ENCODE results near the gene DENND2C.

Gene DENND2C

GRCh38 chr1:114669562-114670082 is at the start of gene DENND2C:
DENND2C (minus strand) TSS chr1:114670049; CDS start chr1:114625984, 44,065 bp downstream.
- DNase-seq: no peak

GRCh38 chr1:114719424-114719787 is 49.6 kb upstream of the DENND2C start:
- DNase-seq: peak; percentile 26

GRCh38 chr1:114718661-114719423 is 49.0 kb upstream of the DENND2C start:
- DNase-seq: peak; percentile 49

DNA sequence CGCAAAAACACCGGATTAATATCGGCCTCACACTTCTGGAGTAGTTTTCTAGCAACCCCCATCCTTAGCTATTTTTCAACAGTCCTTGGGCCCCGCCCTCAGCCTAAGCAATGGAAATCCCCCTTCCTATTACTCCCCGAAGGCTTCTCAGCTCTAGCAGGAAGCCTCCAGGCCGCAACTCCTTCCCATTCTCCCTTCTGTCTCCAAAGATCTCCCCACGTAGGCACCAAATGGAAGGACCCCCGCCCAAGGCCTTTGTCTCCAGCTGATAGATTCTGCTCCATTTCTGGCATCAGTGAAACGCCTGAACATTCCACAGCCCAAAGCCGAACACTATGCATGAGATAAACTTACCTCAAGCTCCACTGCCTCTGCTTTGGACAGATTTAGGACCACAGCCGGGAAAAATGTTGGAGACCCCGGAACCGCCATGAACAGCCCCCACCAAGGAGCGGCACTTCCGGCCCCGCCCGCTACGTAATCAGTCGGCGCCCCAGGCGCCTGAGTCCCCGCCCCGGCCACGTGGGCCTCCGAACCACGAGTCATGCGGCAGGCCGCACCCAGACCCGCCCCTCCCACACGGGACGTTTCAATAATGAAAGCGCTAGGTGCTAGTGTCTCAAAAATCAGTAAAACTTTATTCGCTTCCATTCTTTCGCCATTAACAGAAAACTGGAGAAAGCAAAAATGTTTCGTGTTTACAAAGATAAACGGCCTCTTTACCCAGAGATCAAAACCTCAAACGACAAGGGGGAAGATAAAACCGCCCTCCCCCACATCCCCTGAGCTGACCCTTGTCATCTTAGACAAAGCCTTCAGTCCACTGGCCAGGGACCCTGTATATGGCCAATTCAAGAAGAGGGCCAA is 46.7 kb upstream of the DENND2C start, which contains the start of gene NRAS:
Gene NRAS, minus strand, starts transcription at position 468 of the 867 bp plus-strand sequence. CDS start 611 bp downstream, outside the sequence.
- peak; percentile 90 for DNase-seq

DNA sequence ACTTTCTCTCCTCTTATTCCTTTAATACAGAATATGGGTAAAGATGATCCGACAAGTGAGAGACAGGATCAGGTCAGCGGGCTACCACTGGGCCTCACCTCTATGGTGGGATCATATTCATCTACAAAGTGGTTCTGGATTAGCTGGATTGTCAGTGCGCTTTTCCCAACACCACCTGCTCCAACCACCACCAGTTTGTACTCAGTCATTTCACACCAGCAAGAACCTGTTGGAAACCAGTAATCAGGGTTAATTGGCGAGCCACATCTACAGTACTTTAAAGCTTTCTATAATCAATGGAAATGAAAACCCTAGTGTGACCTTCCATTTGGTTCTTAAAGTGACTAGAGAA is 46.1 kb upstream of the DENND2C start:
- DNase-seq: peak; percentile 4

GRCh38 chr1:114712977-114713376 is 43.1 kb upstream of the DENND2C start:
- DNase-seq: no peak

GRCh38 chr1:114710360-114710759 is 40.5 kb upstream of the DENND2C start:
- no peak for DNase-seq

- DNase-seq: no peak
Observed at GRCh38 chr1:114707604-114708003, 37.8 kb upstream of the DENND2C start.

- DNase-seq: no peak
Observed at GRCh38 chr1:114703242-114703641, 33.4 kb upstream of the DENND2C start.

GRCh38 chr1:114702737-114703136 is 32.9 kb upstream of the DENND2C start:
- no peak for DNase-seq

DNA sequence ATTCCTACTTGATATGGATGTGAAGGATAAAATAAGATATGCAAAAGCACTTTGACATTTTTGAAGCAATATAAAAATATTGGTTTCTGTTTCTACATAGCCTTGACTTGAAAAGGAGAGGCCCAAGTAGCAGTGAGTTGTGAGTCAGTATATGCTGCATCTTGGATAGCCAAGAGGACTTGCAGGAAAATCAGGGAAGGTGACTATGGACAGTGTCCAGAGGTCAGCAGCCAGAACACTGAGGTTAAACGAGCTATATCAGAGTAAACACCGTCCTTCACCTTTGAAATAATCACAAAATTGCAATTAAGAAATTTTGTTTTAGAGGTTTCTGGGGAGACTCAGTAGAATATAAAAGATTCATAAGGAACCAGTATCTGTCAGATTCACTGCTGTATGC is 32.1 kb upstream of the DENND2C start:
- no peak for DNase-seq

GRCh38 chr1:114700036-114700600 is 30.3 kb upstream of the DENND2C start:
- no peak for DNase-seq

- DNase-seq: no peak
Observed at GRCh38 chr1:114696810-114697209, 27.0 kb upstream of the DENND2C start.

DNA sequence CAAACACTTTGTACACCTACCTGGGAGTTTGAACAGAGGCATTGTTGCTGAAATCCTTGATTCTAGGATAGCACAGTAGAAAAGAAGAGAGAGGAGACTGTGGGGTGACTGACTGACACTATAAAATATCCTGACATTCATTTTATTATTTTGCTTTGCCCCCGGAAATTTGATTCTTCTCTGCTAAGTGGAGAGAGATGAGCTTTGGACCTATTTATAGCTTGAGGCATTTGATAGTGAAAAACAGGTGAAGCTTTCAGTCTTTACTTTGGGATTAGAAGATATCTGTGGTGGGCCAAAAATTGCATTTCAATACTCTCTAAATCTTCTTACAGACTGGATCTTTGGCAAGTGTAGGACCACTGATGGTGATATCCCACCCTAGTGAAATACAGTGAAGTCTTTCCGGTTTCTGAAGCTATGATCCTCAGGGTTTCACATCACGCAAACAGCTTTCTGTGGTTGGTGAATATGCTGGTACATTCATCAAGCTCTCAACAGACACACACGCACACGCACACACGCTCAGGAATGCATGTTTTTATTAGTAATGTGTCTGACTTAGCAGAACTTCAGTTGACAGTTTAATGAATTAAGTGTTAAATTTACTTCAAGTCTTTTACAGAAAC is 25.7 kb upstream of the DENND2C start, which contains the start of gene AMPD1:
Gene AMPD1, minus strand, starts transcription at position 117 of the 629 bp plus-strand sequence. Its CDS starts 75 bp downstream, at position 42.
- DNase-seq: peak; percentile 40

DNA sequence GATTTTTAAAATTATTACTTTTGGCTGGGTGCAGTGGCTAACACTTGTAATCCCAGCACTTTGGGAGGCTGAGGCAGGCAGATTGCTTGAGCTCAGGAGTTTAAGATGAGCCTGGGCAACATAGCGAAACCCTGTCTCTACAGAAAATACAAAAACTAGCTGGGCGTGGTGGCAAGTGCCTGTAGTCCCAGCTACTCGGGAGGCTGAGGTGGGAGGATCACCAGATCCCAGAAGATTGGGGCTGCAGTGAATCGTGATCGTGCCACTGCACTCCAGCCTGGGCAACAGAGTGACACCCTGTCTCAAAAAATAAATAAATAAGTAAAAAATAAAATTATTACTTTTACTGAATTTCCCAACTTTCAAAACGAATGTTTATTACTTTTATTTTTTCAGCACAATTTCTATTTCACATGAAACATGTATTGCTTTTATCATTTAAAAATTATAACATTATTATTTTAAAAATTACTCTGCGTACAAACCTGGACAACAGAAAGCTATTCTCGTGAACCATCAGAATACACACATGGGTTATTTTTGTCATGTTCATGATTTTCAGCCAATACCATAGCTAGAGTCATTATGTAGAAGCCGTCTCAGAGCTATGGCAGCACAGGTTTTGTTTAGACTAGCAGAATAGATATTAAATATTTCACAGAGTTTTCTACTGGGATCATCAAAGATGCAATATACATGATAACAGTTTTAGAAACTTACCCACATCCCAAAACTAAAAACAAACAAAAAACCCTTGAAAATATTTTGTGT is 24.9 kb upstream of the DENND2C start:
- DNase-seq: no peak

GRCh38 chr1:114692947-114693346 is 23.1 kb upstream of the DENND2C start:
- no peak for DNase-seq

DNA sequence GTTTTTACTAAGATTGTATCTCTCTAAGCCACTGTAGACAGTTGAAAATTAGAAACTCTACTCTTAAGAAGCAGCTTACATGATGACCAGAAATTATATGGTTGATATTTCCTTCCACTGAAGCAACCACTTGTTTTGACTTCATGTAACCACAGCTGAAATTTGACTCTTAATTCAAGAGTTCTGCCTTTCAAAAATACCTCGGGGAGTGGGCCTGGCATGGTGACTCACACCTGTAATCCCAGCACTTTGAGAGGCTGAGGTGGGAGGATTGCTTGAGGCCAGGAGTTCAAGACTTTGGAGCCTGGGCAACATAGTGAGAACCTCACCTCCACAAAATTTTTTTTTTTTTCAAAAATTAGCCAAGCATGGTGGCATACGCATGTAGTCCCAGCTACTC is 21.2 kb upstream of the DENND2C start:
- no peak for DNase-seq

GRCh38 chr1:114690148-114690547 is 20.3 kb upstream of the DENND2C start:
- DNase-seq: no peak

DNA sequence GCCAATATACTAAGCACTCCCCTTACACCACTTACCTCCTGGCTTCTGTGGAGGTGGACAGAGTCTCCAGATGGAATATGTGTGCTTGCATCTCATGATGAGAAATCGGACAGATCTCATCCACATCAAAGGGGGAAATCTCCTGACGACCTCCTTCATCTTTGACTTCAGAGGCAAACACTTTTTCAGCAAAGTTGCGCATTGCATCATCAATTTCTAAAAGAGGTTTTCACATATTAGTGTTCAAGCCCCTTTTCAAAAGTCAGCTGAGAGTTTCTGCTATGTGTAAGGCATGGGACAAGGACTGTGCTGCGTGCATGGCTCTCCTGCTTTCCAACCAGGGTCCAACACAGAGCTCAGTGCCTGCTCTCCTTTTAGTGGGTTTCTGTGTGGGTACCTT is 18.7 kb upstream of the DENND2C start:
- DNase-seq: no peak

DNA sequence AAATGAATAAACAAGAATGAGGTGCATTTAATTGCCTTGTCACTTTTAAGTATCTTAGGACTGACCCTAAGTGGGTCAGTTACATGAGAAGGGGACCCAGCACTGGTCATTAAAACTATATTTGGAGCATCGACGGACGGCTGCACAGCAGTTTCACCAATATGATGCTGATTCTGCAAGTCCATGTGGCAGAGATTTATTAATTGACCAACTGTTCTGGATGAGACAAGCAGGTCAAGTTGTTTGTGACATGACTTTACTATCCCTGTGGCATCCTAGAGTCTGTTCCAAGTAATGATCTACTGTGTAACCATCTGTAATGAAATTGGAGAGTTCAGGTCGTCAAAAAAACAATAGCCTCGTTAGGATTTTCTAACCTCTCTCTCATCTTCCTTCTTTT is 16.0 kb upstream of the DENND2C start:
- no peak for DNase-seq

DNA sequence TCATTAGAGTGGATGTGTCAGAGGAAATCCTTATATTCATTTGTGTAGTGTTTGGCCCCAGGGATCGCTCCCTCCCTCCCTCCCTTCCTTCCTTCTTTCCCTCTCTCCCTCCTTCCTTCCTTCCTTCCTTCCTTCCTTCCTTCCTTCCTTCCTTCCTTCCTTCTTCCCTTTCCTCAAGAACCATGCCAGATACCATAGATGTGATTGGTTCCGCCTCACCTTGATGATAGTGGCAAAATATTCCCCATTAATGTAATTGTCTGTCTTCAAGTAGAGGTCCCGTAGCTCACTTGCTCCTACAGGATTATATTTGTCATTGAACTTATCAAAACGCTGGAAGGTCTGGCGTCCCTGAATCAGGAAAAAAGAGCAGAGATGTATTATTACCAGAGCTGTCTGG is 7.8 kb upstream of the DENND2C start:
- DNase-seq: no peak

GRCh38 chr1:114676115-114676514 is 6.3 kb upstream of the DENND2C start:
- DNase-seq: no peak
